Dendritic cell treated with granulocyte-macrophage colony-stimulating factor and Interleukin-4, amounts not matched to agents 40 ng/mL and 50 ng/mL, for 4 days (primary cell): ENCODE data around the gene PTPN20.
A peak's percentile ranks its signal among the peaks of the same experiment; 100 is the strongest.
"Not testable (repeated sequence)": the region's sequence is repeated elsewhere in the genome, so short reads cannot be mapped to it uniquely, and the experiment has no call there.

Experiments
- H3K27ac Mint-ChIP-seq: one replicate; pipeline ENCODE4 v1.8.0; 2022; ENCODE audit warnings: mild to moderate bottlenecking, mixed read lengths
- H3K27me3 Mint-ChIP-seq: one replicate; pipeline ENCODE4 v1.8.0; 2022; ENCODE audit warnings: mild to moderate bottlenecking, mixed read lengths
- H3K36me3 Mint-ChIP-seq: one replicate; pipeline ENCODE4 v1.8.0; 2022; ENCODE audit warnings: low read depth, mixed read lengths
- H3K4me1 Mint-ChIP-seq: one replicate; pipeline ENCODE4 v1.8.0; 2022; ENCODE audit warnings: low read depth, mixed read lengths
- H3K4me3 Mint-ChIP-seq: one replicate; pipeline ENCODE4 v1.8.0; 2022; ENCODE audit warnings: mild to moderate bottlenecking, moderate library complexity, mixed read lengths
- H3K9me3 Mint-ChIP-seq: one replicate; pipeline ENCODE4 v1.8.0; 2022; ENCODE audit warnings: mixed read lengths
- intact Hi-C: fragments of 100-400 bp; cut with micrococcal nuclease; formaldehyde crosslinking; loops from one replicate; pipeline ENCODE4 v1.15.0; 2022

PTPN20 gene

GRCh38 chr10:46911144-46911876 is at the start of gene PTPN20:
TSS of gene PTPN20 (plus strand) at chr10:46911428. CDS start at chr10:46932500, 21,072 bp downstream.
- H3K9me3 Mint-ChIP-seq, intact Hi-C loops, H3K4me1 Mint-ChIP-seq, H3K27ac Mint-ChIP-seq, H3K36me3 Mint-ChIP-seq, H3K27me3 Mint-ChIP-seq: not testable (repeated sequence)
- peak within 1 kb of the TSS; percentile 24 for H3K4me3 Mint-ChIP-seq

- H3K4me1 Mint-ChIP-seq, H3K9me3 Mint-ChIP-seq, H3K4me3 Mint-ChIP-seq, H3K27ac Mint-ChIP-seq, H3K27me3 Mint-ChIP-seq, H3K36me3 Mint-ChIP-seq, intact Hi-C loops: not testable (repeated sequence)
Observed at GRCh38 chr10:46869716-46870115, 41.5 kb upstream of the PTPN20 start.

GRCh38 chr10:46871583-46871982 is 39.6 kb upstream of the PTPN20 start:
- H3K9me3 Mint-ChIP-seq, intact Hi-C loops, H3K4me1 Mint-ChIP-seq, H3K27ac Mint-ChIP-seq, H3K36me3 Mint-ChIP-seq, H3K4me3 Mint-ChIP-seq, H3K27me3 Mint-ChIP-seq: not testable (repeated sequence)

GRCh38 chr10:46875304-46875703 is 35.9 kb upstream of the PTPN20 start:
- H3K36me3 Mint-ChIP-seq, H3K4me1 Mint-ChIP-seq, H3K9me3 Mint-ChIP-seq, H3K27ac Mint-ChIP-seq, intact Hi-C loops, H3K4me3 Mint-ChIP-seq, H3K27me3 Mint-ChIP-seq: not testable (repeated sequence)

GRCh38 chr10:46876773-46877172 is 34.5 kb upstream of the PTPN20 start:
- H3K27me3 Mint-ChIP-seq, H3K4me1 Mint-ChIP-seq, H3K9me3 Mint-ChIP-seq, H3K4me3 Mint-ChIP-seq, intact Hi-C loops, H3K36me3 Mint-ChIP-seq, H3K27ac Mint-ChIP-seq: not testable (repeated sequence)

GRCh38 chr10:46878761-46879160 is 32.5 kb upstream of the PTPN20 start:
- H3K4me1 Mint-ChIP-seq, H3K4me3 Mint-ChIP-seq, intact Hi-C loops, H3K9me3 Mint-ChIP-seq, H3K36me3 Mint-ChIP-seq, H3K27me3 Mint-ChIP-seq, H3K27ac Mint-ChIP-seq: not testable (repeated sequence)

- H3K4me3 Mint-ChIP-seq, H3K9me3 Mint-ChIP-seq, H3K27me3 Mint-ChIP-seq, H3K36me3 Mint-ChIP-seq, intact Hi-C loops, H3K27ac Mint-ChIP-seq, H3K4me1 Mint-ChIP-seq: not testable (repeated sequence)
Observed at GRCh38 chr10:46890813-46891611, 20.2 kb upstream of the PTPN20 start.

- H3K27me3 Mint-ChIP-seq, H3K9me3 Mint-ChIP-seq, H3K4me1 Mint-ChIP-seq, intact Hi-C loops, H3K36me3 Mint-ChIP-seq, H3K27ac Mint-ChIP-seq, H3K4me3 Mint-ChIP-seq: not testable (repeated sequence)
Observed at GRCh38 chr10:46896762-46897692, 14.2 kb upstream of the PTPN20 start.

- intact Hi-C loops, H3K27ac Mint-ChIP-seq, H3K9me3 Mint-ChIP-seq, H3K36me3 Mint-ChIP-seq, H3K27me3 Mint-ChIP-seq, H3K4me1 Mint-ChIP-seq, H3K4me3 Mint-ChIP-seq: not testable (repeated sequence)
Observed at GRCh38 chr10:46901247-46901646, 10.0 kb upstream of the PTPN20 start.

GRCh38 chr10:46903874-46904273 is 7.4 kb upstream of the PTPN20 start:
- H3K27ac Mint-ChIP-seq, H3K4me3 Mint-ChIP-seq, intact Hi-C loops, H3K9me3 Mint-ChIP-seq, H3K27me3 Mint-ChIP-seq, H3K4me1 Mint-ChIP-seq, H3K36me3 Mint-ChIP-seq: not testable (repeated sequence)

- intact Hi-C loops, H3K4me1 Mint-ChIP-seq, H3K27me3 Mint-ChIP-seq, H3K9me3 Mint-ChIP-seq, H3K4me3 Mint-ChIP-seq, H3K27ac Mint-ChIP-seq, H3K36me3 Mint-ChIP-seq: not testable (repeated sequence)
Observed at GRCh38 chr10:46906359-46906758, 4.9 kb upstream of the PTPN20 start.

- intact Hi-C loops, H3K4me3 Mint-ChIP-seq, H3K9me3 Mint-ChIP-seq, H3K4me1 Mint-ChIP-seq, H3K27ac Mint-ChIP-seq, H3K36me3 Mint-ChIP-seq, H3K27me3 Mint-ChIP-seq: not testable (repeated sequence)
Observed at GRCh38 chr10:46907185-46908117, 3.8 kb upstream of the PTPN20 start.

- H3K4me1 Mint-ChIP-seq, H3K36me3 Mint-ChIP-seq, H3K27me3 Mint-ChIP-seq, H3K27ac Mint-ChIP-seq, H3K4me3 Mint-ChIP-seq, H3K9me3 Mint-ChIP-seq, intact Hi-C loops: not testable (repeated sequence)
Observed at GRCh38 chr10:46922498-46922897, 11.3 kb downstream of the PTPN20 start.
